Measurements from ENCODE around the gene TIMM22.

- TF ChIP-seq CTCF (IDR thresholded peaks at IDR 0.05) (no peak), POLR2A (IDR thresholded peaks at IDR 0.05) (no peak)
Observed at GRCh38 chr17:967122-967521, 29.8 kb upstream of the TIMM22 start.
